ENCODE measurements around the gene CATSPER1.
"Not testable (repeated sequence)": the region's sequence is repeated elsewhere in the genome, so short reads cannot be mapped to it uniquely, and the experiment has no call there.

The CATSPER1 gene

GRCh38 chr11:66037327-66037726 lies 11.0 kb upstream of the CATSPER1 start:
- no peaks in the 10 kb centered on the region for H3K9me3 ChIP-seq (ENCODE audit: severe bottlenecking)
- H3K4me3 ChIP-seq (ENCODE audit: severe bottlenecking): no peak overlapping the region
- no peak for TF ChIP-seq CTCF (IDR thresholded peaks at IDR 0.05; ENCODE audit: poor library complexity, severe bottlenecking)
- H3K36me3 ChIP-seq (ENCODE audit: low read depth): no peaks in the 10 kb centered on the region
- no peaks in the 10 kb centered on the region for H3K27me3 ChIP-seq (ENCODE audit: insufficient read depth, poor library complexity, severe bottlenecking)
- ATAC-seq (ENCODE audit: low read depth) (no peak), DNase-seq (ENCODE audit: low spot score) (no peak)
- H3K4me1 ChIP-seq (ENCODE audit: insufficient read depth, poor library complexity, severe bottlenecking): no peaks in the 10 kb centered on the region
- no peak overlapping the region for H3K27ac ChIP-seq (ENCODE audit: poor library complexity, severe bottlenecking)

- no peak overlapping the region for H3K4me3 ChIP-seq (ENCODE audit: severe bottlenecking)
- no peak for TF ChIP-seq CTCF (IDR thresholded peaks at IDR 0.05; ENCODE audit: poor library complexity, severe bottlenecking)
- H3K27me3 ChIP-seq (ENCODE audit: insufficient read depth, poor library complexity, severe bottlenecking): no peaks in the 10 kb centered on the region
- no peak overlapping the region for H3K27ac ChIP-seq (ENCODE audit: poor library complexity, severe bottlenecking)
- H3K9me3 ChIP-seq (ENCODE audit: severe bottlenecking): no peaks in the 10 kb centered on the region
- H3K36me3 ChIP-seq (ENCODE audit: low read depth): no peaks in the 10 kb centered on the region
- ATAC-seq (ENCODE audit: low read depth) (no peak), DNase-seq (ENCODE audit: low spot score) (no peak)
- H3K4me1 ChIP-seq (ENCODE audit: insufficient read depth, poor library complexity, severe bottlenecking): no peaks in the 10 kb centered on the region
These were observed 10.0 kb upstream of the CATSPER1 start for GRCh38 chr11:66036334-66036710.

- H3K27ac ChIP-seq (ENCODE audit: poor library complexity, severe bottlenecking): no peak overlapping the region
- DNase-seq (ENCODE audit: low spot score): no peak
- no peaks in the 10 kb centered on the region for H3K4me1 ChIP-seq (ENCODE audit: insufficient read depth, poor library complexity, severe bottlenecking)
- no peaks in the 10 kb centered on the region for H3K9me3 ChIP-seq (ENCODE audit: severe bottlenecking)
- H3K36me3 ChIP-seq (ENCODE audit: low read depth): no peaks in the 10 kb centered on the region
- no peaks in the 10 kb centered on the region for H3K27me3 ChIP-seq (ENCODE audit: insufficient read depth, poor library complexity, severe bottlenecking)
- H3K4me3 ChIP-seq (ENCODE audit: severe bottlenecking): no peak overlapping the region
- ATAC-seq (ENCODE audit: low read depth): peak; percentile 40; the same call in 2 of the 3 replicates
- no peak for TF ChIP-seq CTCF (IDR thresholded peaks at IDR 0.05; ENCODE audit: poor library complexity, severe bottlenecking)
These were observed 9.5 kb upstream of the CATSPER1 start for GRCh38 chr11:66035653-66036333.

- no peak for DNase-seq (ENCODE audit: low spot score)
- Histone ChIP-seq H3K4me1 (ENCODE audit: insufficient read depth, poor library complexity, severe bottlenecking) (no peaks in the 10 kb centered on the region), H3K27me3 (ENCODE audit: insufficient read depth, poor library complexity, severe bottlenecking) (no peaks in the 10 kb centered on the region), H3K9me3 (ENCODE audit: severe bottlenecking) (no peaks in the 10 kb centered on the region), H3K4me3 (ENCODE audit: severe bottlenecking) (no peak overlapping the region), H3K27ac (ENCODE audit: poor library complexity, severe bottlenecking) (no peak overlapping the region), H3K36me3 (ENCODE audit: low read depth) (no peaks in the 10 kb centered on the region)
- no peak for TF ChIP-seq CTCF (IDR thresholded peaks at IDR 0.05; ENCODE audit: poor library complexity, severe bottlenecking)
- ATAC-seq (ENCODE audit: low read depth): no peak
These were observed 6.9 kb upstream of the CATSPER1 start for GRCh38 chr11:66032957-66033735.

- not testable (repeated sequence) for H3K36me3 ChIP-seq (ENCODE audit: low read depth); H3K27ac ChIP-seq (ENCODE audit: poor library complexity, severe bottlenecking); ATAC-seq (ENCODE audit: low read depth); DNase-seq (ENCODE audit: low spot score); H3K9me3 ChIP-seq (ENCODE audit: severe bottlenecking); H3K27me3 ChIP-seq (ENCODE audit: insufficient read depth, poor library complexity, severe bottlenecking); H3K4me3 ChIP-seq (ENCODE audit: severe bottlenecking)
- peaks cover 11% of the 10 kb centered on the region for H3K4me1 ChIP-seq (ENCODE audit: insufficient read depth, poor library complexity, severe bottlenecking)
These were observed 3.2 kb downstream of the CATSPER1 start for GRCh38 chr11:66023186-66023440.
